ENCODE data around the gene IRAK2.
"Not testable (repeated sequence)": the region's sequence is repeated elsewhere in the genome, so short reads cannot be mapped to it uniquely, and the experiment has no call there.

IRAK2 gene

DNA sequence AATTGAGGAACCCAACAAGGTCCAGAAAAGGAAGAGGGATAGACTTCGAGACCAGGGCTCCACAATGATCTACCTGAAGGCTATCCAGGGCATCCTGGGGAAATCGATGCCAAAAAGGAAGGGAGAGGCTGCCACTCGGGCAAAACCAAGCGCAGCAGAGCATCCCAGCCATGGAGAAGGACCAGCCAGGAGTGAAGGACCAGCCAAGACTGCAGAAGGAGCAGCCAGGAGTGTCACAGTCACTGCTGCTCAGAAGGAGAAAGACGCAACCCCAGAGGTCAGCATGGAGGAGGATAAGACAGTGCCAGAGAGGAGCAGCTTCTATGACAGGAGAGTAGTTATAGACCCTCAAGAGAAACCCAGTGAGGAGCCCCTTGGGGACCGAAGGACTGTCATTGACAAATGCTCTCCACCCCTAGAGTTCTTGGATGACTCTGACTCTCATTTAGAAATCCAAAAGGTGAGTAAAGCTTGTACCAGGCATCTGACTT is 95.5 kb downstream of the IRAK2 start:
- no peak for DNase-seq

GRCh38 chr3:10262027-10262426 is 97.3 kb downstream of the IRAK2 start:
- DNase-seq: no peak

GRCh38 chr3:10263646-10264363 is 99.1 kb downstream of the IRAK2 start:
- DNase-seq: no peak

GRCh38 chr3:10265833-10266232 is 101.1 kb downstream of the IRAK2 start:
- no peak for DNase-seq

DNA sequence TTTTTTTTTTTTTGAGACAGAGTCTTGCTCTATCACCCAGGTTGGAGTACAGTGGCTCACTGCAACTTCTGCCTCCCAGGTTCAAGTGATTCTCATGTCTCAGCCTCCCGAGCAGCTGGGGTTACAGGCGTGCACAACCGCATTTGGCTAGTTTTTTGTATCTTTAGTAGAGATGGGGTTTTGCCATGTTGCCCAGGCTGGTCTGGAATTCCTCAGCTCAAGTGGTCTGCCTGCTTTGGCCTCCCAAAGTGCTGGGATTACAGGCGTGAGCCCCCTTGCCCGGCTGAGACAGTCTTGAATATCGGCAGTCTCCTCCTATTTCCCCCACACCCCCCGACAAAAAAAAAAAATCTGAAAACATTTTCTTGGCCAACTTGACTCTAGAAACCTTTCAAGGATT is 102.2 kb downstream of the IRAK2 start:
- not testable (repeated sequence) for DNase-seq

GRCh38 chr3:10268116-10268515 is 103.4 kb downstream of the IRAK2 start:
- DNase-seq: no peak

- no peak for DNase-seq
Observed at GRCh38 chr3:10268930-10269329, 104.2 kb downstream of the IRAK2 start.

DNA sequence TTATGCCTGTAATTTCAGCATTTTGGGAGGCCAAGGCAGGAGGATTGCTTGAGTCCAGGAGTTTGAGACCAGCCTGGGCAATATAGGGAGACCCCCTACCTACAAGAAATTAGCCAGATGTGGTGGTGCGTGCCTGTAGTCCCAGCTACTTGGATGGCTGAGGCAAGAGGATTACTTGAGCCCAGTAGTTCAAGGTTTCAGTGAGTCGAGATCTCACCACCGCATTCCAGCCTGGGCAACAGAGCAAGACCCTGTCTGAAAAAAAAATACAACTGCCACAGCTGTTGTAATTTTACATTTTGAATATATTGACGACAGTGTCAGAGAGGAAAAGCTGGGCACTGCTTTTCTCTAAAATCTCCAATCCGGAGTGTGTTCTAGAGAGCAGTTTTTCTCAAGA is 104.7 kb downstream of the IRAK2 start:
- no peak for DNase-seq

GRCh38 chr3:10272476-10272875 is 107.8 kb downstream of the IRAK2 start:
- not testable (repeated sequence) for DNase-seq

DNA sequence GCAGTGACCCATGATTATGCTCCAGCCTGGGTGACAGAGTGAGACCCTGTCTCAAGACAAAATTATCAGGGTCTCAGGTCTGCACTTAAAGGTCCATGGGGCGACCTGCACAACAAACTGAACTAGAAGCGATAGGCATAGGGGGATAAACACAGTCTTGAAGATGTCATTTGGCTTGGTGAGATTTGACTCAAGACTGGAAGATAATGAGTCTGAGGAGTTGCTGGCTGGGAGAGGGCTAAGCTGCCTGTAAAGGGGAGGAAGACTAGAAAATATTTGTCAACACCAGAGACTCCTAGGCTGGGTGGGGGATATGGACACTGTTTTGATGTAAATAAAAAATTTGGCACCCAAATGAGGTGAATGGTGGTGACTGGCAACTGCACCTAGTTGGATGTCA is 108.3 kb downstream of the IRAK2 start:
- DNase-seq: no peak

GRCh38 chr3:10273702-10274305 is 109.1 kb downstream of the IRAK2 start:
- no peak for DNase-seq

DNA sequence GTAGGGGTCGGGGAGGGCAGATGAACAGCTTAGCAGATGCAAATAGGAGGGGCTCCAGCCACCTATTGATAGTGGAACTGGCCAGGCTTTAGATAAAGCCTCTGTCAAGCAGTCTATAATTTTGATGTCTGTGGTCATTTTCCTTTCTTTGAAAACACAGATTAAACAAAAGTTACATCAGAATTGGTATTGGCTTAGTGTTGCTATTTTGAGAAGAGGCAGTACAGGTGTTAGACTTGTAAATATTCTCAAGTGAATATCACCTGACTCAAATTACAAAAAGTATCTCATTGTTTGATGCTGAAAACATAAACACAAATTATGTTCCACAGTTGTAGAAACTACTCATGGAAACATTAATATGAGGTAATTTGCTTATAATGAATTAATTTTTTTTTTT is 109.9 kb downstream of the IRAK2 start:
- DNase-seq: peak; percentile 6

DNA sequence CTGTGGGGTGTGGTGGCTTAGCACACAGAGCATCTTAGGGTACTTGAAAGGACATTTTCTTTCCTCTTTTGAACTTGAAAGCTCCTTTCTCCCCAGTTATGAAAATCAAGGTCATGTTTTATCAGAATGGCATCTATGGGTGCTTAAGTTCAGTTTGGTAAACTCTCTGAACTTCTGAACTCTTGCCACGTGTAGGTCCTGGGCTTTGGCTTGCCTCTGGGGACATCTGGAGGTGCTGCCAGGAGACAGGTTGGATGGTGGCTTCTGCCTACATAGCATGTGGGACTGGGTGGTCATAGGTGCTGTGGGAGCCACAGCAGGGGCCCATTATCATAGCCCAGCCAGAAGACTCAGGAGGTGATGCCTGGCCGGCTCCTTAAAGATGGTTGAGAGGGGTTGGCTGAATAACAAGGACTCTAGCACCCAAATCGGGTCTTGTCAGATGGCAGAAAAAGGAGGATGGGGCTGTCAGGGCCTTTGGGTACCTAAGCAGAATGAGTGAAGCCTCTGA is 112.5 kb downstream of the IRAK2 start:
- DNase-seq: no peak

DNA sequence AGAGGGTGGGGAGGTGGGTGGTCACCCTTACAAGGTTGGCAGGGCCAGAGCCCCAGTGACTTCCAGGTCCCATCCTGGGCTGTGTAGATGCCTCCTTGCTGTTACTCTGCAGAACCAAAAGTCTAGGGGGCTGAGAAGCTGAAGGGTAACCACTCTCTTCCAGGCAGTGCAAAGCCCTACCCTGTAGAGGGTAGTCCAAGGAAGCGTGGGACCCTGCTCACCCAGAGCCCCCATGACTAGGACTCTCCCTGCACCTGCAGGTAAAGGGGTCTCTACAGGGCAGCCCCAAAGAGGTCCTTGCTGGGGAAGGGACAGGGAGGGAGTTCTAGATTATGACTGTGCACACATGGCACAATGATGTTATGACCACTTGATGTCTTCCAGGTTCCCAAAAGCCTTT is 113.8 kb downstream of the IRAK2 start:
- no peak for DNase-seq

DNA sequence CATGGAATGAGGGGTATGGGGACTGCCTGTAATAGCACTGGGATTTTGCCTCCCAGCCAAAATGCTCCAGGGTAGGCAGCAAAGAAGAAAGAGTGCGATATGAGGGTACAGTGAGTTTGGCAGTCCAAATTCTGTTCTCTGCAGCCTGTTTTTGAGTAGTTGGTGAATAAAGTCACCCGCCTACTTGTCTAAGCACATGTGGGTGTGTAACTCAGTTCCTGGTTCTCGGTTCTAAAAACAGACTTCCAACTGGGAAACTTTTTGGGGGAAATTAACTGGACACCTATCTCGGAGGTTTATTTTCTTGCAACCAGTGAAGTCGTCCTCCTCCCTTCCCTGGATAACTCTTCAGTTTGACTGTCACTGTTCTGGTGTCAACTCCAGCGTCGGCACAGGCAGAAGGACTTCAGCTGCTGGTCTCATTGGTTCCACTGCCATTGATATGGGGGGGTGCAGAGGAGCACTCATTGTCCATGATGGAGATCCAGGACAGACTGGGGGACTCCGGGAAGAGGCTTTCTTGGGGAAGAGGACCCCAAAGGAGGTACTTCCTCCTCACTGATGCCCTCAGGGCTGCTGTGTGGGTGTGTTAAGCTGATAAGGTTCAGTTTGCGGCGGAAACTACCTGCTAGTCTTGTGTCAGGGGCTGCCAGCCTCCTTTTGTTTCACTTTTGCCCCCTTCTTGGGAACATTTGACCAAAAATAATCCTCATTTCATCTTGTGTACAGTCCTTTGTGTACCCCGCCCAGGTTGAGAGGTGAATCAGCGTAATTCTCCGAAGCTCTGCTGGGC is 114.9 kb downstream of the IRAK2 start:
- no peak for DNase-seq

DNA sequence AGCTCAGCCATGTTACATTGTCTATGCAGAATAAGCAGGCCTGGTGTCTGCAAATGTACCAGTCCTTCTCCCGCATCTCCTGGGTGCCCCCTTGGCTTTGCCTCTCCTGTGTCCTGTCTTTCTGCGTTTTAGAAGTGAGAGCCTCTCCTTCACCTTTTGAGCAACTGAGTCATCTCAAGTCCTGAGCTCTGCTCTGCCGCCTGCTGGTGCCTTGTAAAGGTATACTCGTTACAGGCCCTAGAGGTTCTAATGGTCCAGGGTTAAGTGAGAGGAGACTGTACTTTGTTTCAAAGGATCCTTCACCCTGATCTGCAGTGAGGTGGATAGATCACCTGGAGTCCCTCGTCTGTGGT is 115.4 kb downstream of the IRAK2 start:
- DNase-seq: no peak

GRCh38 chr3:10280571-10280970 is 115.9 kb downstream of the IRAK2 start:
- no peak for DNase-seq

DNA sequence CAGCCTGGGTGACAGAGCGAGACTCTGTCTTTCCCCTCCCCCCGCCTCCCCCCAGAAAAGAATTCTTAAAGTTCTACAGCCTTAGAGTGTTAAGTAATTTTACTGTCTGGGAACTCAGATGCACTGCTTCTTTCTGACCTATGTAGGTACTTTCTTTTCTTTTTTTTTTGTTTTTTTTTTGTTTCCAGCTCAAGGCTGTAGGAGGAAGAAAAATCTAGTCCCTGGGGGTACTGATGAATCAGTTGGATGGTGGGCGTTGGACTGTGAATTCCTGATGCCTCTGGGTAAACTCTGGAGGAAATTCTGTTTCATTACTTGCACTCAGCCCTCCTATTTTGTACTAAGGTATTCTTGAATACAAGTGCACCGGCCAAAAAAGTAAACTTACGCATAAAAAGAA is 117.2 kb downstream of the IRAK2 start:
- DNase-seq: no peak

GRCh38 chr3:10283638-10284037 is 118.9 kb downstream of the IRAK2 start:
- no peak for DNase-seq

GRCh38 chr3:10284496-10284895 is 119.8 kb downstream of the IRAK2 start:
- DNase-seq: no peak

- no peak for DNase-seq
Observed at GRCh38 chr3:10285272-10286132, 120.8 kb downstream of the IRAK2 start.

DNA sequence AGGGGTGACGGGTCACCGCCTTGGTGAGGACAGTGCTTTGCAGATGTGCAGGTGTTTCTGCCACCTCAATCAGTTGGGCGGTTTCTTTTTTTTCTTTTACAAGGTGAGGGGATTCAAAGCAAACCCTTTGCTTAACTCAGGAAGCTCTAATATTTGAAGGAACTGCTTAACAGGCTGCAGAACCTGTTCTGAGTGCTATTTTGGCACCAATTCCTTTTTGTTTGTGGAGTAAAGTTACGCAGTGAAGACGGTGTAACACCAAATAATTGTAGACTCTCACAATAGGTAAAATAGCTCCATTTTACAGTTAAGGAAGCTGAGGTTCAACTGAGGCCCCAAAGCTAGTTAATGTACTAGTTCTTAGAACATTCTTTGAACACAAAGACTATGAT is 121.4 kb downstream of the IRAK2 start:
- no peak for DNase-seq
